Thymus (tissue), 11 donors: ENCODE measurements around the gene ANKS3. TPM values are rescaled to one million over a fixed set of nuclear protein-coding genes. Genes with fewer than 3 reads are reported as not detected.

Source experiments
- DNase-seq, 9 donors: peaks; one replicate each; pipeline ENCODE4 v3.0.0-alpha.2; 2013; ENCODE audit warnings: low spot score in 9 of 9, low read depth in 6 of 9, missing footprints in 1 of 9
- H3K27ac ChIP-seq, 2 donors: one replicate each; pipeline ENCODE4 v1.5.1; 2013; ENCODE audit warnings: control low read depth in 1 of 2, low read depth in 1 of 2, low read length in 1 of 2, mild to moderate bottlenecking in 1 of 2, moderate library complexity in 1 of 2
- H3K27me3 ChIP-seq, 2 donors: one replicate each; pipeline ENCODE4 v1.5.1; 2013; ENCODE audit warnings: low read length in 1 of 2; ENCODE audit not compliant: control insufficient read depth in 2 of 2, insufficient read depth in 1 of 2
- H3K36me3 ChIP-seq, 2 donors: one replicate each; pipeline ENCODE4 v1.5.1; 2013; ENCODE audit warnings: low read length in 1 of 2, mild to moderate bottlenecking in 1 of 2, moderate library complexity in 1 of 2; ENCODE audit not compliant: control insufficient read depth in 2 of 2, insufficient read depth in 2 of 2
- H3K4me1 ChIP-seq, 2 donors: one replicate each; pipeline ENCODE4 v1.5.1; 2013; ENCODE audit warnings: low read length in 2 of 2; ENCODE audit not compliant: control insufficient read depth in 2 of 2, insufficient read depth in 2 of 2
- H3K4me3 ChIP-seq, 2 donors: one replicate each; pipeline ENCODE4 v1.5.1; 2013; ENCODE audit warnings: low read length in 2 of 2, control low read depth in 1 of 2, mild to moderate bottlenecking in 1 of 2
- H3K9me3 ChIP-seq, 2 donors: one replicate each; pipeline ENCODE4 v1.5.1; 2013; ENCODE audit warnings: low read length in 1 of 2, mild to moderate bottlenecking in 1 of 2; ENCODE audit not compliant: control insufficient read depth in 2 of 2, insufficient read depth in 1 of 2
- WGBS: extraction: QIAGEN DNeasy Blood & Tissue Kit; methylation state at CpG from one replicate; pipeline ENCODE4 v1.1.7; 2013; 5-methylcytosine and 5-hydroxymethylcytosine counted together
- polyA plus RNA-seq: library from polyadenylated mRNA; stranded (reverse); fragments of 200-250 nt; gene quantifications from one replicate; pipeline ENCODE4 v1.2.3, GENCODE V29; 2013
- total RNA-seq: library from RNA; stranded (reverse); fragments of 120-200 nt; gene quantifications from one replicate; pipeline ENCODE4 v1.2.4, GENCODE V29; 2013
- donor health status: healthy.

Gene ANKS3
- total and polyA plus RNA-seq, 2 donors = 9.8 to 34.0 TPM

DNA sequence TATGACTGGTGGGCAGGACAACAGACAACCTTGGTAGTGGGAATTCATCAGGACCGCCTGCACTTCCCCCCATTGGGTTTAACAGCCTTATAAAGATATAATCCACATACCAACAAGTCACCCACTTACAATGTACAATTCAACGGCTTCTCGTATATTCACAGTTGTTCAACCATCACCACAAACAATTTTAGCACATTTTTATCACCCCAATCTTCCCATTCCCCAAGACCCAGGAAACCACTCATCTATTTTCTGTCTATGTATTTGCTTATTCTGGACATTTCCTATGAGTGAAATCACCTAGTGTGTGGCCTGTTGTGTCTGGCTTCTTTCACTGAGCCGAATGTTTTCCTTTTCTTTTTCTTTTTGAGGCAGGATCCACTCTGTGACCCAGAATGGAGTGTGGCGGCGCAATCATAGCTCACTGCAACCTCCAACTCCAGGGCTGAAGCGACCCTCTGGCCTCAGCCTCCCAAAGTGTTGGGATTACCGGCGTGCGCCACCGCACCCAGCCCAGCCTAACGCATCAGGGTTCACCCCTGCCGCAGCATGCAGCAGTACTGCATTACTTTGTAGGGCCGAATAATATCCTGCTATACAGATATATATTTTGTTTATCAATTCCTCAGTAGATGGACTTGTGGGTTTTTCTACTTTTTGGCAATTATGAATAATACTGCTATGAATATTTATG, 10.9 kb downstream of the ANKS3 start:
- Histone ChIP-seq H3K4me3 (no peak overlapping the region), H3K4me1 (no peaks in the 10 kb centered on the region), H3K27ac (no peak overlapping the region), H3K27me3 (no peaks in the 10 kb centered on the region), H3K9me3 (no peaks in the 10 kb centered on the region), H3K36me3 (peaks cover 7 to 26% of the 10 kb centered on the region in 2 donors)
- DNase-seq = no peak
- WGBS = 97% methylated on average over 14 of the region's 14 CpGs

DNA sequence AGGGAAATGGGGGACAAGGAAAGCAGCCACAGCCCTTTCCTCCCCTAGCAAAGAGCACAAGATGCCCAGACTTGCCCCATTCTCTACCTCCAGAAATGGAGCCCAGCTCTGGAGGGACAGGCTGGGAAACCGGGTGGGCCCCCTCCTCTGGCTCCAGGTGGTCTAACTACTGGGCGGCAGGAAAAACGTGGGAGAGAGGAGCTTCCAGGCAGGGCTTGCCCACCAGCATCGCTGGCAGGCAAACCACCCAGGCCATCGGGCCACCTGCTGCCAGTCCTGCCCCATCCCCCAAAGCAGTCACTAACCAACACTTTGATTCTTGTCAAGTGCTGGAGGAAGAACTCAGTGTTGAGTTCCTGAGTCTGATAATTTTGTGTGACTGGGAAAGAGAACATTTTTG, 15.6 kb downstream of the ANKS3 start:
- Histone ChIP-seq H3K4me1 (no peaks in the 10 kb centered on the region), H3K27me3 (no peaks in the 10 kb centered on the region), H3K36me3 (peaks cover 12 to 19% of the 10 kb centered on the region in 2 donors), H3K9me3 (no peaks in the 10 kb centered on the region), H3K4me3 (no peak overlapping the region), H3K27ac (no peak overlapping the region)
- 85% methylated on average over 5 of the region's 5 CpGs for WGBS
- no peak for DNase-seq

DNA sequence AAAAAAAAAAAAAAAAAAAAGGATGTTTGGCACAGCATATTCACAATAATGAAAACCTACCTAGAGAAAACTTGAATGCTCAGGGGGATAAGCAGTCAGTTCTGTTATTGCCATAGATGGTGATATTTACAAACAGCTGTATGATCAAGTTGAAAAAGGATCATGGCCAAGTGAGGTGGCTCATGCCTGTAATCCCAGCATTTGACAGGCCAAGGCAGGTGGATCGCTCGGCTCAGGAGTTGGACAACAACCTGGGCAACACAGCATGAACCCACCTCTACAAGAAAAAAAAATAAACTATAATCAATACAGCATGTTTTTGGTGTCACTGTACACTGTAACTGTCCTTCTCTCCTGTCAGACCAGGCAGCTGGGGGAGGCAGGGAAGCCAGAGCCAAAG, 19.1 kb downstream of the ANKS3 start:
- H3K9me3 ChIP-seq = no peaks in the 10 kb centered on the region
- no peak for DNase-seq
- no peak overlapping the region for H3K27ac ChIP-seq
- no peak overlapping the region for H3K4me3 ChIP-seq
- H3K36me3 ChIP-seq = peaks cover 12 to 16% of the 10 kb centered on the region in 2 donors
- H3K4me1 ChIP-seq = no peaks in the 10 kb centered on the region
- WGBS = 98% methylated on average over 2 of the region's 2 CpGs
- no peaks in the 10 kb centered on the region for H3K27me3 ChIP-seq

DNA sequence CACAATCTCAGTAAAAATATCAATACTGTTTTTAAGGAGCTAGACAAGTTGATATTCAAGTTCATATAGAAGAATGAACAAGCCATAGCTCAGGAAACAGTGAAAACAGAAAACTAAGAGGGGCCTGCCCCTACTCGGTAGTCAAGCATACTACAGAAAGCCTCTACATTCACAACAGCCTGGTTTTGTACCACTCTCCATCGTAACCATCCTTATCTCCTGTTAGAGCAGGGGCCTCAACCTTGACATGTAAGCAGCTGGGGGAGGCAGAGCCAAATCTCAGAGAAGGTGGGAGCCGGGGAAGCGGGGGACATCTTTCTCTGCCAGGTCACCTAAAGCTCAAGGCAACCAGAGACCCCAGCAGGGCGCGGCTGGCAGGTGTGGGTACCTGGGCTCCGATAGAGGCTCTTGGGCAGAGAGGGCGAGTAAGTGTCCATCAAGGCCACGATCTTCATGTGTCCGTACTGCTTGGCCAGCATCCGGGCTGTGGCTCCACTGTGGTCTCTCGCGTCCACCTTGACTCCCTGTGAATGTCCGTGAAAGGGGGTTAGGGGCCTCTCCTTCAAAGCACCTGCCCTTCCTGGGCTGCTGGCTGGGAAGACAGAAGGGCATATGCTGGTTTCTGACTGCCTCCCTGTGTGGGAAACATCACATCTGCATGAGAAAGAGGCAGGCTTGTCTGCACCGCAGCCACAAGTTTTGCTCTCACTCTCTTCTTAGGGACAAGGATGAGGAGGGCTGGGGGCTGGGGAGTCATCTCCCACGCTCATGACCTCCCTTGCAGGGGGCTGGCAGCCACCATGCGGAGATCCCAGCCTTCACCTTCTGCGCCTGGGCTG, 20.2 kb downstream of the ANKS3 start:
- Histone ChIP-seq H3K9me3 (no peaks in the 10 kb centered on the region), H3K27me3 (no peaks in the 10 kb centered on the region), H3K27ac (no peak overlapping the region), H3K36me3 (peaks cover 12 to 18% of the 10 kb centered on the region in 2 donors), H3K4me3 (no peak overlapping the region), H3K4me1 (no peaks in the 10 kb centered on the region)
- DNase-seq = no peak
- WGBS = 98% methylated on average over 18 of the region's 18 CpGs

DNA sequence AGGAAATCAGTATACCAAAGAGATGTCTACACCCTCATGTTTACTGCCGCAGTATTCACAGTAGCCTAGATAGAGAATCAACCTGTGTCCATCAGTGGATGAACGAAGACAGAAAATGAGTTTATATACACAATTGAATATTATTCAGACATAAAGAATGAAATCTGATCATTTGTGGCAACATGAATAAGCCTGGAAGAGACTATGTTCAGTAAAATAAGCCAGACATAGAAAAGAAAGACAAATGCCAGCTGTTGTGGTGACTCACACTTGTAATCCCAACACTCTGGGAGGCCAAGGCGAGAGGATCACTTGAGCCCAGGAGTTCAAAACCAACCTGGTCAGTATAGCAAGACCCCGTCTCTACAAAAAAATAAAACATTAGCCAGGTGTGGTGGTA, 24.6 kb downstream of the ANKS3 start:
- H3K4me1 ChIP-seq = no peaks in the 10 kb centered on the region
- H3K4me3 ChIP-seq = no peak overlapping the region
- H3K27me3 ChIP-seq = no peaks in the 10 kb centered on the region
- no peaks in the 10 kb centered on the region for H3K9me3 ChIP-seq
- 97% methylated on average over 4 of the region's 4 CpGs for WGBS
- DNase-seq = no peak
- H3K27ac ChIP-seq = no peak overlapping the region
- H3K36me3 ChIP-seq = peaks cover 8 to 21% of the 10 kb centered on the region in 2 donors

DNA sequence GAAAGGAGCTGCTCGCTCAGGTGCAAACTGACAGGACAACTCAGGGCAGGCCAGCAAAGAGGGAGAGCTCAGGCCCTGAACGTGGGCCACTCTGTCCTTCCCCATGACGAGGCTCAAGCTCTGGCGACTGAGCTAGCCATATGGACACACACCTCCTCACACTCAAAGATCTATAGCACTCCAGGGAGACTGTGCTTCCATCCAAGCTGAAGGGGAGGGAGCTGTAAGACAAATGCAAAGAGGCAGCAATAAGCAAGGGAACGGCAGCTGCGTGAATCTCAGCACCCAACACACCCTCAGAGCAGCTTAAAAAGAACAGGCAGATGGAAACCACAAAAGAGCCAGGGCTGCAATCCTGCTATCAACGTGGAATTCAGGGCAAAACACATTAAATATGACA, 27.2 kb downstream of the ANKS3 start:
- peaks cover 16 to 28% of the 10 kb centered on the region in 2 donors for H3K36me3 ChIP-seq
- no peaks in the 10 kb centered on the region for H3K27me3 ChIP-seq
- WGBS = 96% methylated on average over 7 of the region's 7 CpGs

DNA sequence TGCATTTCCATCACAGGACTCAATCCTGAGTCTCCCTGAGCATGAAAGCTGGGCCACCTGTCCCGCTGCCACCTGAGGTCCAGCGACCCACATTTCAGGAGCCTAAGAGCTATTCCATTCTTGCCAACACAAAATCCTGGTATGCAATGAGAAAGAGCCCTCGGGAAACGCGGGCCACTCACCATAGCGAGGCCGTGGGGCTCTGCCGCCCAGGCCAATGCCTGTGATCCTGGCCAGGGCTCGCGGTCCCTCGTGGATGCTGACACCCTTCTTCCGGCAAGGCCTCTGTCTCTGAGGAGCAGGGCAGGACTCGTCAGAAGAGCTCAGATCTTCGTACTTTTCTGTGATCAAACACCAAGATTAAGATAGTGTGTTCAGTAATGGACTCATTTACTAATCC, 29.2 kb downstream of the ANKS3 start:
- DNase-seq = no peak
- Histone ChIP-seq H3K4me1 (no peaks in the 10 kb centered on the region), H3K9me3 (no peaks in the 10 kb centered on the region), H3K36me3 (peaks cover 30 to 41% of the 10 kb centered on the region in 2 donors), H3K27ac (no peak overlapping the region), H3K27me3 (no peaks in the 10 kb centered on the region), H3K4me3 (no peak overlapping the region)
- 98% methylated on average over 14 of the region's 14 CpGs for WGBS

More for the DNA sequence above, 27.2 kb downstream of the ANKS3 start:
- H3K27ac ChIP-seq = no peak overlapping the region
- no peak for DNase-seq
- no peak overlapping the region for H3K4me3 ChIP-seq
- no peaks in the 10 kb centered on the region for H3K4me1 ChIP-seq
- H3K9me3 ChIP-seq = no peaks in the 10 kb centered on the region

DNA sequence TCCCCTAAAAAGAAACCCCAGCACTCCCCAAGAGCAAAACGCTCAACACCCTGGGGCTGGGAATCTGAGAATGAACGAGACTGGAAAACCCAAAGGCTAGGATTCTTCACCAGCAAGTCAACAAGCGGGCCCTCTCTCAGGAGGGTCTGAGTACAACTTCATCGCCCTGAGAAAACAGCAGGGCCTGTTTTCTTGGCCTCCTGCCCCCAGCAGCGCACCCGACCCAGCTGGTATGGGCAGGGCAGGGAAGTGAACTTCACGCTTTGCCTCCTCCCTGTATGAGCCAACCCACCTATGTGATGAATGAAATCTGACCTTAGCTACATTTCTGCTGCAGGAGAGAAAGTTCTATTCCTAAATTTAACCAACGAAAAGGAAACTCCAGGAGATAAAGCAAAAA, 29.6 kb downstream of the ANKS3 start:
- no peaks in the 10 kb centered on the region for H3K9me3 ChIP-seq
- WGBS = 94% methylated on average over 8 of the region's 8 CpGs
- no peaks in the 10 kb centered on the region for H3K27me3 ChIP-seq
- H3K36me3 ChIP-seq = peaks cover 32 to 41% of the 10 kb centered on the region in 2 donors
- no peak for DNase-seq
- no peak overlapping the region for H3K4me3 ChIP-seq
- no peaks in the 10 kb centered on the region for H3K4me1 ChIP-seq
- H3K27ac ChIP-seq = no peak overlapping the region

DNA sequence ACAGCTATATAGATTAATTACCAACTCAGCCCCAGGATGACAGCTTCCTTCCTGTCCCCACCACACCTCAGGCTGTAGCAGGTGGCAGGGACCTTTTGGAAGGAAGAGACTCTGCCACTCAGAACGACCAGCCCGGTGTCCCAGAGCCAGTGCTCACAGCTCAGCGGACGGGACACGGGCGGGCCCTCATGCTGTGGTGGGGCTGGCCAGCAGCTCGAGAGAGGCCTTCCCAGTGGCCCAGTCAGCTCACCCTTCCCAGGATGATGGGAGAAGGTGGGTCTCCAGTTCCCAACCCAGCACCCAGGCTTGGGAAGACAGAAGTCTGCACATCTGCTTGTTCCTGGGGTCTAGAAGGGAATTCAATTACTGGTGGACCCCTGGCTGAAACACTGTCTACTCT, 30.2 kb downstream of the ANKS3 start:
- H3K36me3 ChIP-seq = peaks cover 38 to 46% of the 10 kb centered on the region in 2 donors
- DNase-seq = no peak
- no peaks in the 10 kb centered on the region for H3K9me3 ChIP-seq
- 50% methylated on average over 7 of the region's 7 CpGs for WGBS
- no peaks in the 10 kb centered on the region for H3K4me1 ChIP-seq
- H3K4me3 ChIP-seq = no peak overlapping the region
- no peaks in the 10 kb centered on the region for H3K27me3 ChIP-seq
- no peak overlapping the region for H3K27ac ChIP-seq
